Upper lobe of left lung (tissue), 6 donors: ENCODE results near the gene EXOC3L4. TPM values are rescaled to one million over a fixed set of nuclear protein-coding genes. Genes with fewer than 3 reads are reported as not detected.
A peak's percentile ranks its signal among the peaks of the same experiment; 100 is the strongest.

Experiments used
- ATAC-seq, 2 donors: fragments of 200-7000 bp; cut with Tn5 transposase; one replicate each; pipeline ENCODE4 v1.9.1; 2022; ENCODE audit warnings: mild to moderate bottlenecking in 2 of 2, moderate library complexity in 2 of 2; ENCODE audit not compliant: low FRiP score in 2 of 2
- DNase-seq, 2 donors: peaks; one replicate each; pipeline ENCODE4 v3.0.0-alpha.2; 2019 to 2020
- H3K27ac ChIP-seq, 4 donors: fragments of 200-600 bp; sonication (generic); one replicate each; pipeline ENCODE4 v1.5.1; 2016 to 2019
- H3K27me3 ChIP-seq, 4 donors: fragments of 200-600 bp; sonication (generic); one replicate each; pipeline ENCODE4 v1.5.1; 2017 to 2019
- H3K36me3 ChIP-seq, 4 donors: fragments of 200-600 bp; sonication (generic); one replicate each; pipeline ENCODE4 v1.5.1; 2016 to 2019
- H3K4me1 ChIP-seq, 4 donors: fragments of 200-600 bp; sonication (generic); one replicate each; pipeline ENCODE4 v1.5.1; 2018 to 2019
- H3K4me3 ChIP-seq, 4 donors: fragments of 200-600 bp; sonication (generic); one replicate each; pipeline ENCODE4 v1.5.1; 2017 to 2019; ENCODE audit warnings: mild to moderate bottlenecking in 2 of 4, moderate library complexity in 1 of 4
- H3K9me3 ChIP-seq, 4 donors: fragments of 200-600 bp; sonication (generic); one replicate each; pipeline ENCODE4 v1.5.1; 2018 to 2019
- EP300 ChIP-seq, 4 donors: sonication (generic); formaldehyde crosslinking; IDR thresholded peaks; one replicate each; pipeline ENCODE4 v1.5.1; 2017; ENCODE audit warnings: antibody characterized with exemption in 4 of 4, control low read depth in 2 of 4
- POLR2A ChIP-seq, 4 donors: fragments of 450-650 bp; IDR thresholded peaks; one replicate each; pipeline ENCODE4 v1.5.1; 2016 to 2017; ENCODE audit warnings: antibody characterized with exemption in 4 of 4, mild to moderate bottlenecking in 2 of 4
- POLR2AphosphoS5 ChIP-seq, 2 donors: sonication (generic); formaldehyde crosslinking; IDR thresholded peaks; one replicate each; pipeline ENCODE4 v1.5.1; 2017; ENCODE audit warnings: antibody characterized with exemption in 2 of 2
- WGBS, 2 donors: methylation state at CpG; one replicate each; pipeline ENCODE4 v1.1.5; 2017 to 2018; 5-methylcytosine and 5-hydroxymethylcytosine counted together
- total RNA-seq, 6 donors: library from RNA; depleted of rRNA in 4 of 6; stranded (reverse); fragments of >200 nt in 4 of 6; gene quantifications; one replicate each; pipeline versions ENCODE4 v1.1.0 to v1.2.1, GENCODE V29; 2016 to 2021
- TF ChIP-seq, protein P1 (sequence below), 6 experiments: fragments of 450-650 bp in 4 of 6; fragments of 200-600 bp in 2 of 6; sonication (generic) in 2 of 6; IDR thresholded peaks; one replicate each; pipeline ENCODE4 v1.5.1; 2016 to 2019; ENCODE audit warnings: antibody characterized with exemption in 6 of 6
- donor health status: DM: no; HTN: no; CAD: no; lungs with moderate emphysema.
- donor health status: DM: no; HTN: yes; CAD: no; lungs with severe emphysema.

The EXOC3L4 gene
- total RNA-seq, 6 donors from 2014 or later, result 0.30 to 7.6 (median 2.9) TPM

DNA sequence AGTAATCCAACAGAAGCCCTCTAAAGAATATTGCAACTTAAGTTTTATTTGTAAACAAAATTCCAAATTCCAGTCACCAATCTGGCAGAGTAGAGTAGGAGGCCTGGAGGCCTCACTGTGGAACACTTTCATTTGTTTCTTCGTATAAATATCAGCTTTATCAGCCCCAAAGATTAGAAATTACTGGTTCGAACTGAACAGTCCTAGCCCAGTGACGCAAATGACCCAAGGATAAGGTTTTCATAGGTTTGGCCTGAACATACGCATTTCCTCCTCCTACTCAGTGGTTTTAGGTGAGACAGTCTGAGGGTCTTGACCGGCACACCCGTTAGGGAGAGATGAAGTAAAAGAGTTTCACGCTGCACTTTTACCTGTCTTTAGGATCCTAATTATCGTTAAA, 38.8 kb upstream of the EXOC3L4 start:
- DNase-seq, result no peak
- Histone ChIP-seq H3K4me3 (peak overlapping the region; percentile 82 to 100 (median 96)), H3K9me3 (no peaks in the 10 kb centered on the region), H3K27me3 (peaks cover 0 to 7% (median 0%) of the 10 kb centered on the region in 4 donors), H3K4me1 (peaks cover 26 to 64% (median 27%) of the 10 kb centered on the region in 4 donors), H3K27ac (peak overlapping the region; percentile 4 to 96 (median 95)), H3K36me3 (no peaks in the 10 kb centered on the region)
- TF ChIP-seq POLR2A (IDR thresholded peaks at IDR 0.05), result no peak
- TF ChIP-seq POLR2AphosphoS5 (IDR thresholded peaks at IDR 0.05), result no peak
- TF ChIP-seq, protein P1, sequence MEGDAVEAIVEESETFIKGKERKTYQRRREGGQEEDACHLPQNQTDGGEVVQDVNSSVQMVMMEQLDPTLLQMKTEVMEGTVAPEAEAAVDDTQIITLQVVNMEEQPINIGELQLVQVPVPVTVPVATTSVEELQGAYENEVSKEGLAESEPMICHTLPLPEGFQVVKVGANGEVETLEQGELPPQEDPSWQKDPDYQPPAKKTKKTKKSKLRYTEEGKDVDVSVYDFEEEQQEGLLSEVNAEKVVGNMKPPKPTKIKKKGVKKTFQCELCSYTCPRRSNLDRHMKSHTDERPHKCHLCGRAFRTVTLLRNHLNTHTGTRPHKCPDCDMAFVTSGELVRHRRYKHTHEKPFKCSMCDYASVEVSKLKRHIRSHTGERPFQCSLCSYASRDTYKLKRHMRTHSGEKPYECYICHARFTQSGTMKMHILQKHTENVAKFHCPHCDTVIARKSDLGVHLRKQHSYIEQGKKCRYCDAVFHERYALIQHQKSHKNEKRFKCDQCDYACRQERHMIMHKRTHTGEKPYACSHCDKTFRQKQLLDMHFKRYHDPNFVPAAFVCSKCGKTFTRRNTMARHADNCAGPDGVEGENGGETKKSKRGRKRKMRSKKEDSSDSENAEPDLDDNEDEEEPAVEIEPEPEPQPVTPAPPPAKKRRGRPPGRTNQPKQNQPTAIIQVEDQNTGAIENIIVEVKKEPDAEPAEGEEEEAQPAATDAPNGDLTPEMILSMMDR (IDR thresholded peaks at IDR 0.05), result no peak
- TF ChIP-seq EP300 (IDR thresholded peaks at IDR 0.05), result no peak
- no peak for ATAC-seq
- WGBS, 2 donors, result 50 to 64% methylated on average over 8 of the region's 8 CpGs

DNA sequence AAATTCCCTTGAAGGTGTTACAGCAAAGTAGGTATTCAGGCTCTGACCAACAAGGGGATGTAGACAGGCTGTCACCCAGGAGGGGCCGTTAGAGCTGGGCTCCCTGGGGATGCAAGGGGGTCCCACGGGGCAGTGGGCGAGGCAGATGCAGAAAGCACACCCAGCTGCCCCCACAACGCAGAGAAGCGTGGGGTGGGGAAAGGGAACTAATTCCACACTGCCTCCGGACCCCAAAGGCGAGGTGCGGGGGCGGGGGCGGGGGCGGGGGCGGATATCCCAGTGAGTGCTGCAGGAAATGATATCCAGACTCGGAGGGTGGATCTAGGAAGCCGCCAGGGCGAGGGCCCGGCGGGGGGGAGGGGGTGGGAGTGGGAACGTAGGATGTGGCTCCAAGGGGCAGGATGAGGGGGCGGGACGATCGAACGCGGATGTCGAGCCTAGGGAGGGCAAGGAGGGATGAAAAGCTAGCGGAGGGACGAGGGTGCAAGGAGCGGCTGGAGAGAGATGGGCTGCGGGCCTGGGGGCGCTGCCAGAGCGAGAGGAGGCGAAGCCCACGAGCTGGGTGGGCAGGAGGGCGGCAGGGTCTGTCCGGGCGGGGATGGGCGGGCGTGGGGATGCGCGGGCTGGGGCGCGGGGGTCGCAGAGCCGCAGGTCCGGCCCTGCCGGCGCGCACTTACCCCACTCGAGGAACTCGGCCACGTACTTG, 38.0 kb upstream of the EXOC3L4 start:
- ATAC-seq, result peak; percentile 27 to 61
- DNase-seq, result peak; percentile 64 to 90
- Histone ChIP-seq H3K27ac (peak overlapping the region; percentile 93 to 96 (median 95)), H3K4me1 (peaks cover 26 to 62% (median 27%) of the 10 kb centered on the region in 4 donors), H3K4me3 (peak overlapping the region; percentile 82 to 100 (median 96)), H3K36me3 (no peaks in the 10 kb centered on the region), H3K9me3 (no peaks in the 10 kb centered on the region), H3K27me3 (peaks cover 0 to 7% (median 0%) of the 10 kb centered on the region in 4 donors)
- 0 to 7% methylated on average over 21 to 39 of the region's 50 CpGs for WGBS, 2 donors
- no peak for TF ChIP-seq POLR2A (IDR thresholded peaks at IDR 0.05)
- TF ChIP-seq POLR2AphosphoS5 (IDR thresholded peaks at IDR 0.05), result peak in 1 of 2 donors; percentile 53

DNA sequence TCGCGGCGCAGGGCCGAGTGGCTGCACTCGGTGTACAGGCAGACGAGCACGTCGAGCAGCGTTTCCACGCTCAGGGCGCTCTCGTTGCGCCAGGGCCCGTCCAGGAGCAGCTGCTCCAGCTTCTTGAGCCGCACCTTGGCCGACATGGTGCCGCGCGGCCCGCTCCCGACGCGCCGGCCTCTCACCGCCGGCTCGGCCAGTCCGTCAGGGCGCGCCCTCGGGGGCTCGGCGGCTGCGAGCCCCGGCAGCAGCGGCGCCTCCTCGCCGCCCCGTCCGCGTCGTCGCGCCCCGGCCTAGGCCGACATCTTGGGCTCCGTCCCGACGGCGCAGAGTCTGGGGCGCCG, 37.5 kb upstream of the EXOC3L4 start:
- Histone ChIP-seq H3K27ac (peak overlapping the region; percentile 93 to 96 (median 95)), H3K4me1 (peaks cover 26 to 57% (median 27%) of the 10 kb centered on the region in 4 donors), H3K27me3 (peaks cover 0 to 7% (median 0%) of the 10 kb centered on the region in 4 donors), H3K4me3 (peak overlapping the region; percentile 82 to 100 (median 96)), H3K9me3 (no peaks in the 10 kb centered on the region), H3K36me3 (no peaks in the 10 kb centered on the region)
- TF ChIP-seq EP300 (IDR thresholded peaks at IDR 0.05) (no peak), POLR2A (IDR thresholded peaks at IDR 0.05) (peak in 1 of 4 donors; percentile 18), POLR2AphosphoS5 (IDR thresholded peaks at IDR 0.05) (no peak)
- TF ChIP-seq, protein P1 (IDR thresholded peaks at IDR 0.05), result peak in 1 of 6 experiments; percentile 11
- no peak for DNase-seq
- no peak for ATAC-seq
- 20% methylated on average over 2 of the region's 53 CpGs; no CpG with 5 or more reads in 1 of the 2 donors for WGBS, 2 donors

DNA sequence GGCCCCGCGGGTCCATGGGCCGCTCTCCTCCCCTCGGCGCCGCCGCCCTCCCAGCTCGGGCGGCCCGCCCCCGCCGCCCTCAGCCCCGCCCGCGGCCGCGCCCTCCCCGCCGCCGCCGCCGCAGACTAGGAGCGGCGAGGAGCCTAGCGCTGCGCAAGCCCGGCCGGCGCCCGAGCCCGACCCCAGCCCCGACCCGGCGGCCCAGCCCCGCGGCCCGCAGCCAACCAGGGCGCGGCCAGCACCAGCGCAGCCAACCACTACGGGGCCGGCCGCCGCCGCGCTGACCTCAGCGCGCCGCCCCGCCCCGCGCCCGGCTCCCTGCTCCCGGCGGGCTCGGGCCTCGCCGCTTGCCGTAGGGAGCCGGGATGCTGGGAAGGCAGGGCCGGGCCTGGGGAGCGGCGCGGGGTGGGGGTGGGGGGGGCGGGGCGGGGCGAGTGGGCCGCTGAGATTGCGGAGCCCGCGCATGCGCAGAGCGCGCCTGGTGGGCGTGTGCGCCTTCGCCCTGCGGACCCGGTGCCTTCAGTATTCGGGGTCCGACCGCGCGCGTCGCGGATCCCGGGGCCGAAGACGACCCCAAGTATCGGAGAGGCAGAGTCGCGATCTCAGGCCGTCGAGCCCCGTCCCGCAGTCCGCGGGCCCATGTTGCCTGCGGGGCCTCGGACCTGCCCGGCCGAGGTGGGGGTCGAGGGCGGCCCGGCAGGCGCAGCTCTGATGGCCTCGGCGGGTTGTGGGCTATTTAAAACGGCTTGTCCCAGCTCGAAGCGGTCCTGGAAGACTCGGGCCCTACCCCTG, 37.0 kb upstream of the EXOC3L4 start, which contains the start of gene CDC42BPB:
Gene CDC42BPB, minus strand, starts transcription at position 178 of the 792 bp plus-strand sequence. CDS start 376 bp downstream, outside the sequence.
- Histone ChIP-seq H3K9me3 (no peaks in the 10 kb centered on the region), H3K4me3 (peak within 1 kb of the TSS; percentile 82 to 100 (median 96)), H3K36me3 (no peaks in the 10 kb centered on the region), H3K27me3 (peaks cover 0 to 7% (median 0%) of the 10 kb centered on the region in 4 donors), H3K4me1 (peaks cover 26 to 52% (median 27%) of the 10 kb centered on the region in 4 donors), H3K27ac (peak within 1 kb of the TSS; percentile 93 to 96 (median 95))
- DNase-seq (peak; percentile 90 to 98), ATAC-seq (peak; percentile 96)
- TF ChIP-seq POLR2A (IDR thresholded peaks at IDR 0.05) (peak in 1 of 4 donors; percentile 62), POLR2AphosphoS5 (IDR thresholded peaks at IDR 0.05) (peak in 1 of 2 donors; percentile 14), EP300 (IDR thresholded peaks at IDR 0.05) (no peak)
- 0% methylated on average over 47 of the region's 113 CpGs; no CpG with 5 or more reads in 1 of the 2 donors for whole genome bisulfite sequencing, 2 donors

DNA sequence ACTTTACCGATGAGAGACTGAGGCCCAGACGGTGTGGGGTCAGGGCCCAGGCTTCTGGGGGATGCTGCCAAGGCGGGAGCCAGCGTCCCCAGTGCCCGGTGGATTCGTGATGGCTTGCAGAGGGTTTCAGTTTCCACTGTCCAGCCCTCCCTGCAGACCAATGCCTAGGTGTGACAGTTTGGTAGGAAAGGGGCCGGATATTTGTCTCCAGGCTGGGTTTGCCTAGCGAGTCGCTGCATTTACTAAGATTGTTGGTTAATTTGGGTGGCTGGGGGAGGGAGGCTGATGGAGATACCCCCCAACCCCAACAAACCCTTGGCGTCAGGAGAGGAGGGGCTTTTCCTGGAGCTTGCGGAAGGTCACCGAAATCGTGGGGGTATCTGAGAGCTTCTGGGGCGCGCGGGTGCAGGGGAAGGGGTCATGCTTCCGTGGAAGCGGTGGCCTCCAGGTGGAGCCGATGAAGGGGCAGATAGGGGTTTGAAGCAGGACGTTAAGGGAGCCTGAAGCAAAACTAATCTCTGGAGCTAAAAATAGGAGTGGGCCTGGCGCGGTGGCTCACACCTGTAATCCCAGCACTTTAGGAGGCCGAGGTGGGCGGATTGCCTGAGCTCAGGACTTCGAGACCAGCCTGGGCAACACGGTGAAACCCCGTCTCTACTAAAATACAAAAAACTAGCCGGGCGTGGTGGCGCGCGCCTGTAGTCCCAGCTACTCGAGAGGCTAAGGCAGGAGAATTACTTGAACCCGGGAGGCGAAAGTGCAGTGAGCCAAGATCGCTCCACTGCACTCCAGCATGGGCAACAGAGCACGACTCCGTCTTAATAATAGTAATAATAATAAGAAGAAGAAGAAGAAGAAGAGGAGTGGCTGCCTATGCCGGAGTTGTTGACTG, 36.1 kb upstream of the EXOC3L4 start:
- ATAC-seq (peak; percentile 12 to 16), DNase-seq (no peak)
- 50 to 54% methylated on average over 29 to 38 of the region's 39 CpGs for WGBS, 2 donors
- H3K27me3 ChIP-seq, result peaks cover 0 to 7% (median 0%) of the 10 kb centered on the region in 4 donors
- H3K4me1 ChIP-seq, result peaks cover 26 to 48% (median 27%) of the 10 kb centered on the region in 4 donors
- H3K36me3 ChIP-seq, result no peaks in the 10 kb centered on the region
- TF ChIP-seq POLR2AphosphoS5 (IDR thresholded peaks at IDR 0.05), result no peak
- no peak for TF ChIP-seq POLR2A (IDR thresholded peaks at IDR 0.05)
- peak overlapping the region; percentile 80 to 95 (median 86) for H3K27ac ChIP-seq
- H3K4me3 ChIP-seq, result peak overlapping the region; percentile 82 to 100 (median 96)
- H3K9me3 ChIP-seq, result no peaks in the 10 kb centered on the region
